Activated naive CD4-positive, alpha-beta T cell treated with anti-CD3 and anti-CD28 coated beads, Interleukin-2, amount 50 U/mL, for 16 hours (primary cell): ENCODE measurements around the gene RBM22.

ENCODE experiments used
- DNase-seq: peaks from one replicate; pipeline ENCODE4 v3.0.0-alpha.2; 2020

The RBM22 gene

GRCh38 chr5:150671509-150672236, 29.2 kb downstream of the RBM22 start:
- DNase-seq, result peak; percentile 25

GRCh38 chr5:150670948-150671310, 29.9 kb downstream of the RBM22 start:
- DNase-seq, result no peak

DNA sequence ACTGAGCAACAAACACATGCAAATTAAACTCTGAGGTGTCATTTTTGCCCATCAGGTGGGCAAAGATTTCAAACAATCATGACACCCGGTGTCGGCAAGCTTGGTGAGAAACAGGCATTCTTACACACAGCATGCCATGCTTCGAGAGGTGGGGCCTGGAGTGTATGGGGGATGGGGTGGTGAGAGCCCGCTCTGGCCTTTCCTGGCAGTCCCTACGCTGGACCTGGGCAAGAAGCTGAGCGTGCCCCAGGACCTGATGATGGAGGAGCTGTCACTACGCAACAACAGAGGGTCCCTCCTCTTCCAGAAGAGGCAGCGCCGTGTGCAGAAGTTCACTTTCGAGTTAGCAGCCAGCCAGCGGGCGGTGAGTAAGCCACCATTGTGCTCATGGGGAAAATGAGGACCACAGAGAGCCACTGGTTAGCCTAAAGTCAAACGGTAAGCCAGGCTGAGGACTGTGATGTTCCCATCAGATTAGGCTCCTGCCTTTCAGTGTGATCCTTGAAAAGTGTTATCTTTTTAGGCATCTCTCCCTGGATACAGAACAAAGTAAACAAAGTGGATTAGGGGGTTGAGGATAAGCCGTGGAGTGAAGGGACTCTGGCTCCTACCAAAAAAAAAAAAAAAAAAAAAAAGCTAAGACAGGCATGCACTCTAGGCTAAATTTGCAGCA, 30.5 kb downstream of the RBM22 start:
- DNase-seq, result no peak

- no peak for DNase-seq
These were observed 35.8 kb downstream of the RBM22 start for GRCh38 chr5:150665044-150665443.

DNA sequence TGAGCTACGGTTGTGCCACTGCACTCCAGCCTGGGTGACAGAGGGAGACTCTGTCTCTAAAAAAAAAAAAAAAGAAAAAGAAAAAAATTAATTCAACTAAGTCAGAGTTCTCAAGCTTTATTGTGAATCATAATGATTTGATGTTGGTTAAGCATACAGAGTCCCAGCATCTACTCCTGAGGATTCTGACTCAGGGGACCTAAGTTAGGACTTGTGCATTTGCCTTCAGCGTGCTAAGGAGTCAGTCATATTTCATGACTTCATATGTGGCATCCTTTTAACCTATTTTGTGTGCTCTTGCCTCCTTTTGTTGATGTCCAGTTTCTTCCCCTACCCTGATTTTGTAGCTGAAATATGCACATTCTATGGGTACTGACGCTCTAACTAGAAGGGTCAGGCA, 36.9 kb downstream of the RBM22 start:
- DNase-seq, result no peak

DNA sequence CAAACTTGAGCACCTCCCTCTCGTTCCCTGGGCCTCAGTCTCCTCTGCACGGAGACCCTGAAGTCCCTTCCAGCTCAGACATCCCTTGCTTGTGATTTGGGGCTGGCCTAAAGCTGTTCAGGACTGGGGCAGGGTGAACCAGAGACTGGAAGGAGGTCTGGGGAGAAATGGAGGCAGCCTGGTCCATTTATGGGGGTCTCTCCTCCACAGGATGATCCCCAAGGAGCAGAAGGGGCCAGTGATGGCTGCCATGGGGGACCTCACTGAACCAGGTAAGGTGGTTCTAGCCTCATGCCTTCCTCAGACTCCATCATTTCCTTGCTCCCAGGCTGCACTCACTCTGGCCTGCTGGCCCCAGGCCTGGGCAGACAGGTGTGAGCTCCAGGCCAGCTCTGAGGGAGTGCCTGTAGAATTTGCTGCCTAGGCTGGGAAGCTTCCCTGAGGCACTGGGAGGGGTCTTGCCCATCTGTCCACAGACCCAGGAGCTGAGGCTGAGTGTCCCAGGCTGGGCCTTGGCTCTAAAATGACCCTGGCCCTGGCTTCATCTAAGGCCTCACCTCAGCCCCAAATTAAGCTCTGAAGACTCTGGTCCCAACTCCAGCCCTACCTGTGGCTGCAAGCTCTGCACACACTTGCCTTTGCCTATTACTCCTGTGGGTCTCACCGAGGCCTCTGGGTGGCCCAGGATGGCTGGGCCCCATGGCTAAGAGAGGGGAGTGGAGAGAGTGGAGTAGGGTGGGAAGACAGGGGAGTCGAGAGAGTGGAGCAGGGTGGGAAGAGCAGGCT, 37.9 kb downstream of the RBM22 start:
- DNase-seq, result no peak

GRCh38 chr5:150661821-150662596, 38.9 kb downstream of the RBM22 start:
- DNase-seq, result no peak

DNA sequence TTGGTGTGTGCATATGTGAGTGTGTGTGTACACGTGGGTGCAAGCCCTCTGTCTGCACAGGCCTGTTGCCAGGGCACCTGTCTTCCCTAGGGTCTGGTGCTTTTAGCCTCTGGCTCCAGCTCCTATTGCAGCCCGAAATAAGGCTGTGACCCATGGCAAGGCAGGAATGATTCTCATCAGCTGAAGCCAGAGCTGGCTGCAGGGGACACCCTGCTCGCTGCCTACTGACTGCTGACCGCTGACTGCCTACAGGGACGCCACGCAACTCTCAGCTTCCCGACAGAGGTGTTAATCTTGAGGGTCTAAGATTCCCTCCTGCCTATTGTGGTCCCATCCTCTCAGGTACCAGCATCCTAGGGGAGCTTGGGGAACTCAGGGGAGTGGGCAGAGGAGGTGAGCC, 39.8 kb downstream of the RBM22 start, which contains the start of gene MYOZ3:
Gene MYOZ3, plus strand, starts transcription at position 166 of the 400 bp plus-strand sequence. CDS start 1,691 bp downstream, outside the sequence.
- no peak for DNase-seq

- DNase-seq, result no peak
These were observed 40.6 kb downstream of the RBM22 start for GRCh38 chr5:150660108-150660831.

DNA sequence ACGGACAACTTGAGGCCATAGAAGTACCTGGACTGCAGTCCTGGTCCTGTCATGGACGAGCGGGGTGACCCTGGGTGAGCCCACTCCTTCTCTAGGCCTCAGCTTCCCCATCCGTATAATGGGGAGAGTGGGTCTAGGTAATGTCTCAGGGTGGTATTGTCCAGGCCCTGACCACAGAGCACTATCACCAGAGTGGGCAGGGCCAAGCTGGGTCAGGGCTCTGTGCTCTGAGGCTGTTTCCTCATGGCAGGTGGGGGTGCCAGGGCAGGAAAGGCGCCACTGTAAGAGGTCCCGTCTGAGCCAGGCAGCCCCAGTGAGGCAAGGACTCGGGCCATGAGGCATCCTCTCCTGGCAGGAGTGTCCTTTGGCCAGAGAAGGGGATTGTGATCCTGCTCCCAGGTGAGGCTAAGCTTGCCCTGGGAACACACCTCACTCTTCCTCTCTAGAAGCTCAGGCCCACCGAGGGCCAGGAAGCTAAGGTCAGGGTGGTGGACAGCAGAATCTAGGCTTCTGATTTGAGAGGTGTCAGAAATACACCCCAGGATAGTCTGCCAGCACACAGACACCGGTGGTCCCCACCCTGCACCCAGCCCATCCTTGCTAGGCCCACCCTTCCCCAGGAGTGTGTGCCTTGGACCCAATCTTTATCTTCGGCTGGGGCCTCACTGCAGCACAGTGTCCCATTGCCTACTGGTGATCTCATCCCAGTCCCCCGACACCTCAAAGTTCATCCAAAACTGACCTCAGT, 41.3 kb downstream of the RBM22 start:
- DNase-seq, result no peak

DNA sequence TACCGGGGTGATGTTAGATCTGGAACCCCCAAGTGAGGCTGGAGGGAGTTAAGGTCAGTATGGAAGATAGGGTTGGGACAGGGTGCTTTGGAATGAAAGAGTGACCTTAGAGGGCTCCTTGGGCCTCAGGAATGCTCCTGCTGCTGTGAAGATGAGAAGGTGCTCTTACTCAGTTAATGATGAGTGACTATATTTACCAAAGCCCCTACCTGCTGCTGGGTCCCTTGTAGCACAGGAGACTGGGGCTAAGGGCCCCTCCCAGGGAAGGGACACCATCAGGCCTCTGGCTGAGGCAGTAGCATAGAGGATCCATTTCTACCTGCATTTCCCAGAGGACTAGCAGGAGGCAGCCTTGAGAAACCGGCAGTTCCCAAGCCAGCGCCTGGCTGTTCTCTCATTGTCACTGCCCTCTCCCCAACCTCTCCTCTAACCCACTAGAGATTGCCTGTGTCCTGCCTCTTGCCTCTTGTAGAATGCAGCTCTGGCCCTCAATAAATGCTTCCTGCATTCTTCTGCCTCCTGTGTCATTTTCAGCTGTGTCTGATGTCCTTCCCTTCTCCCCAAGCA, 42.1 kb downstream of the RBM22 start:
- no peak for DNase-seq

- no peak for DNase-seq
These were observed 42.7 kb downstream of the RBM22 start for GRCh38 chr5:150658121-150658520.

GRCh38 chr5:150656191-150657132, 44.4 kb downstream of the RBM22 start:
- peak; percentile 72 for DNase-seq

DNA sequence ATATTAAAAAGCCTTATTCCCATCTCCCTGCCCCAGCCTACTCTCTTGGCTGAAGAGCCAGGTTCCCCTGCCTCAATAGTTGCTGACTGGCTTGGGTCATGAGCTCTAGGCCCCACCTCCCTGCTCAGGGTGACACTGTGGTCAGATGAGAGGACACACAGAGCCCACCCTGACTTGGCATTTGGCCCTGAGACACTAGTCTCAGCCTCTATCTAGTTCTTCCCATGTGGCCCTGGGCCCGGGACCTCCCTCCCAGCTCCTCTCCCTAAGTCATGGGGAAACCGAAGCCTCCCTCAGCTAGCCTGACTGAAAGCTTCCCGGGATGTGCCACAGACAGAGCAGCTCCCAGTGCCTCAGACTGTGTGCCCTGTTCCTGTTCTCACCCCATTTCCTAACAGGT, 45.6 kb downstream of the RBM22 start:
- no peak for DNase-seq

DNA sequence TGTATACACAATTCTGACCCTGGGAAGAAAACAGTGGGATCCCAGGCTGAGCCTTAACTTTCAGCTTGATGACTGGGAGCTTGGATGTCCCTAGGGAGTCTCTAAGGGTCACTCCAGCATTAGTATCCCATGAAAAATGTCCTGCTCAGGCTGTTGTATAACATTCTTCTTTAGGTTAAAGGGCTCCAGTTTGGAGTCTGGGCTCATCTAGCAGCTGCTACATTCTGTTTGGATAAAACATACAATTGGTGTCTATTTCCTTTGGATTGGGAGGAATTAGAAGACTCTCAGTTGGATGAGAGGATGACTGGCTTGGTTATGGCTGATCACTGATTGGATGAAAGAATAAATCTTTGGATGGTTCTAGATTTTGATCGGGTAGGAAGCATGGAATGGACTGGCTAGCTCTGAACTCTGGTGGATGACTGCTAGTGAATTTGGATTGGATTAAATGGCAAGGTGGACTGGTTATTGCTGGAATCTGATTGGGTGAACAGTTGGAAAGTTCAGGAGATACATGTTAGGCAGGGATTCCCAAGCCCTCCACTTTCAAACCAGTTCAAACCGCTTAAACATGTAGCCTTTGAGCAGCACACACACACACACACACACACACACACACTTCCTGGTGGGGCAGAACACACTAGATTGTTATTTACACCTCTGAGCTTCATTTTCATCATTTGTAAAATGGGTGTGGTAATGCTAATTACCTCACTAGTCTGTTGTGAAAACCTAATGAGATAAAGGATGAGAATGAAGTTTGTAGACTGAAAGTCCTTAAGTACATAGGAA, 46.9 kb downstream of the RBM22 start:
- no peak for DNase-seq

- DNase-seq, result no peak
These were observed 47.6 kb downstream of the RBM22 start for GRCh38 chr5:150653145-150653761.

- DNase-seq, result no peak
These were observed 48.8 kb downstream of the RBM22 start for GRCh38 chr5:150651924-150652671.

DNA sequence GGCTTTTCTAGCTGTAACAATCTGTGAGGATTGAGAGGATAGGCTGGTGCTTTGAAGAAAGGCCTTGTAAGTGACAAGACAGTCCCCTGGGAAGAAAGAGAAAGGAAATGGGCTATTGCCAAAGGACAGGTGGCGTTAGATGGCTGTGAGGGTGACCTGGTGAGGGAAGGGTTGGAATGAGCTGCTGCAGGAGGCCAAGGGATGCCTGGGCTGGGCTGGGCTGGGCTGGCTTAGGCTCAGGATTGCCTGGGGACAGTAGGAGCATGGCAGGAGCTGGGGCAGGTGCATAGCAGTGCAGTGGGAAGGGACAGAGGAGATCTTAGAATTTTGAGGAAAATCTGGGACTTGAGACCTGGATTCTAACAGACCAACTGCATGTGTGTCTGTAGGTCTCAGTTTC, 49.5 kb downstream of the RBM22 start:
- no peak for DNase-seq
